M059J (cell line): ENCODE data around the gene TXNDC11. TPM values are rescaled to one million over a fixed set of nuclear protein-coding genes. Genes with fewer than 3 reads are reported as not detected.

Source experiments
- DNase-seq: peaks from one replicate; pipeline ENCODE4 v3.0.0-alpha.2; 2012; ENCODE audit warnings: low read depth
- total RNA-seq: library from RNA; depleted of rRNA; stranded (reverse); fragments of >200 nt; shearing (Covaris generic); gene quantifications from 2 replicates; pipeline ENCODE4 v1.2.3, GENCODE V29; 2014

Gene TXNDC11
- total RNA-seq, 1 experiment from 2014 or later, result 52.7 TPM

DNA sequence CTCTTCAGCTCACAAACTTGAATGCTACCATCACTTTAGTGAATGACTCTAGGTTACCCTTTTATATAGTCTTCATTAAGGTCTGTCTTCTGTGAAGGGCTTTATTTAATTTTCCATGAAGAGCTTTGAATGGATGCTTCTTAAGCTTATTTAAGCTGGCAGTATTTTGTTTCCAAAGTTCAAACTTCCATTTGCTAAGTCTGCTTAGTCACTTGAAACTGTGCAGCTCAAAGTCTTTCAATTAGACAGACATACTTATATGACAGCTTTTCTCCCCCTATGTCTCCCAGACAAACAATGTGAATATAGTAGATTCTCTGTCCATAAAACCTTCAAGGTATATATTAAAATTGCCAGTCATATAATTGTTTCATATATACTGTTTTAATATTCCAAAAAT is 23.5 kb downstream of the TXNDC11 start:
- no peak for DNase-seq

DNA sequence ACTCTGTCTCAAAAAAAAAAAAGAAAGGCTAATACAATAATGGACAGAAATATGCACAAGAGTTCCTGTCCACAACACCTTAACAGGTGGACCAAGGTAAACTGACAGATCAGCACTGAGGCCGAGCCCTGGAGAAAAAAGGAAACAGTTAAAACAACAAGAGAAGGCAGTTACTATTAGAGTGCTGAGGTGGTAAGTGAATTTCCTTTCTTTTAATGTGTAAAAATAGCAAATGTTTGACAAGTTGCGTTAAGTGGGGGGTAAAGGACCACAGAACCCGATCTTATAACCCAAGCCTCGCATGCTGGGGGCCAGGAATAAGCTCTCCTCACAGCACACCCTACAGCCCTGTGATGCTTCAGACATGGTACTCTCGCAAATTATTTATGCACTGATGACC is 24.8 kb downstream of the TXNDC11 start:
- DNase-seq, result no peak

DNA sequence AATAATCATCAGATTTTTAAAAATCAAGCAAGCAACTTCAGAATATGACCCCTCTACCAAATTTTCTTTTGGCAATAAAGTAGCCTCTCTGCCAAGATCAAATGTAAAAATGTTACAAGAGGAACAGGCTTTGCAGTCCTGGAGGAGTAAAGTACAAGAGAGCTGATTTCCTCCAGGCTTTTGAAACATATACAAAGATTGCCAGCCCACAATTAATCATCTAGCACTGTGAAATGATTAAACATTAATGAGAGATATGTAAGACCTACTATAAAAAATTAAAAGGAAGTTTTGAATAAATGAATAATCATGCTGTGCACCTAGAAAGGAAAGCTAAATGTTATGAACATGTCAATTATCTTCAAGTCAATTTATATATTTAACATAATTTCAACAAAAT is 26.3 kb downstream of the TXNDC11 start:
- DNase-seq, result no peak

DNA sequence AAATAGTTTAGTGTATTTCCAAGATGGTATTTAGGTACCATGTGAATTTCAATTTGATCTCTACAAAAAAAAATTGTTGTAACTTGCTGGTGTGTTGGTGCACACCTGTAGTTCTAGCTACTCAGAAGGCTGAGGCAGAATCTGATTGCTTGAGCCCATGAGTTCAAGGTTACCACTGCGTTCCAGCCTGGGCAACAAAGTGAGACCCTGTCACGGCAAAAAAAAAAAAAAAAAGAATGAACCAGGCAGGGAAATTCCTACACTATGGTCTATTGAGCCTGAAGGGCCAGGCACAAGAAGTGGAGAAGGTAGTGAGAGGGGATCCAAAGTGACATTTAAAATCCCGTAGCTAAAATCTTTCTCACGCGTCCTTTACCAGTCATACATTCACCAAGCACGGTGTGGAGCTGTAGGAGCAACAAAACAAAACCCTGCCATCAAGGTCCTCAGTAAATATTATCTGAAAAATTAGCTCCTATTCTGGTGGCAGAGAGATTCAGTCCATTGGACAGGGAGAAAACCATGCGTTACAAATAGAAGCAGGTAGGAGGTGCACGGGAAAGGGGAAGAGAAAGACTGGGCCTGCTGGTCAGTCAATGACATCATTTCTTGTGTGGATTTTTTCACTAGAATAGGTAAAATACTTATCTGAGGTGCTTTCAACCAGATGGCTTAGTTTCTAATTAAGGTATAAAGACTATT is 27.3 kb downstream of the TXNDC11 start:
- no peak for DNase-seq

DNA sequence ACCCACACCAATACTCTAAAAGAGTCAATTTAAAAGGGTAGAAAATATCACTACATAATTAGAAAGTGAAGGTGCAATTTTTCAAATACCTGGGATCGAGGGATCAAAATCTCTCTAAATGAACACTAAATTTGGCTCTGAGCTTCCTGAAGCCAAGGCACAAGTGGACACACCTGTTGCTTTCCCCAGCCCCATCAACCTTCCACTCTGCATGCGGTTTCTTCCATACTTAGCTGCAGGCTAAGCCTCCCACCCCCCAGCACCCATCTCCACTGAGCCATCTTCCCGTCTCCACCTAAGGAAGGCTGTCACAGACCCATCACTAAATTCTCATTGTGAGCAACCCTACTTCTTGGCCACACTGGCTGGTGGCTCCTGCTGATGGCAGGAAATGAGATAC is 30.5 kb downstream of the TXNDC11 start:
- DNase-seq, result no peak

DNA sequence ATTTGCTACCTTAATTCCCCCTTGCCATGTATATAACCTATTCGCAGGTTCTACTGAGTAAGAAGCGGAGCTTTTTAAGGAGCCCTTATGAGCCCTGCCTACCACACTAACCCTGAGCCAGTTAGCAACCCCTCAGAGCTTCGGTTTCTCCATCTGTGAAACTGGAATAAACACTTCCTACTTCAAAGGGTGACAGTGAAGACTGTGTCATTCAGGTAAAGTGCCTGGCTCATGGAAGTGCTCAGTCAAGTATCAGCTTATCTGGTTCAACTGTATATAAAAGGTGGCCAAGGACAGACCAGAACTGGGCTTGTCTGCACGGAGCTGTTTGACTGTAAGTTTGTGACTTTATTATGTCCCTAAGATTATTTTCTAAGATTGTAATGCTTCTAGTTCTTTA is 31.0 kb downstream of the TXNDC11 start:
- DNase-seq, result no peak

DNA sequence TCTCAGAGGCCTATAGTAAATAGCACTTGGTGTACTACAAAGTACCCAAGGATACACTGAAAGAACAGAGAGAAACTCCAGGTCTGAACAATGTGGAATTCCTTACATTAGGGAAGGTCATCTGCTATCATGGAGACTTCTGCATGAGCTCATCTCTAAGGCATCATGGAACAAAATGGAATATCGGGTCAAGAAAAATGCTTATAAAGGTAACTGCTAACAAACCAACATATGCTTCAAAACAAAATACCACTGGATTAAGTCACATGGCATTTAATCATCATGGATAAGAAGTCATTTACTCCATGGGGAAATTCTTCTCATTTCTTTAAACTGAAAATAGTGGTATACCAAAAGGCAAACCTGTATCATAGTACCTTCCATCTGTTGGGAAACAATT is 34.2 kb downstream of the TXNDC11 start:
- no peak for DNase-seq

DNA sequence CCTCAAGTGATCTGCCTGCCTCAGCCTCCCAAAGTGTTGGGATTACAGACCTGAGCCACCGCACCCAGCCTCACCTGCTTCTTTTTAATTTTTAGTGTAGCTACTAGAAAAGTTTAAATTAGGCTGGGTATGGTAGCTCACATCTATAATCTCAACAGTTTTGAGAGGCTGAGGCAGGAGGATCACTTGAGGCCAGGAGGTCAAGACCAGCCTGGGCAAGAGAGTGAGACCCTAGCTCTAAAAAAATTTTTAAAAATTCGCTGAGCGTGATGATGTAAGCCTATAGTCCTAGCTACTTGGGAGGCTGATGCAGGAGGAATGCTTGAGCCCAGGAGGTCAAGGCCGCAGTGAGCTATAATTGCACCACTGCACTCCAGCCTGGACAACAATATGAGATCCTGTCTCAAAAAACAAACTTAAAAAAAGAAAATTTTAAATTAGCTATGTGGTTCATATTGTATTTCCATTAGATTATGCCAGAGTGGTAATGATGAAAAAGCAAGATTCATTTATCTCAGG is 34.9 kb downstream of the TXNDC11 start:
- no peak for DNase-seq

DNA sequence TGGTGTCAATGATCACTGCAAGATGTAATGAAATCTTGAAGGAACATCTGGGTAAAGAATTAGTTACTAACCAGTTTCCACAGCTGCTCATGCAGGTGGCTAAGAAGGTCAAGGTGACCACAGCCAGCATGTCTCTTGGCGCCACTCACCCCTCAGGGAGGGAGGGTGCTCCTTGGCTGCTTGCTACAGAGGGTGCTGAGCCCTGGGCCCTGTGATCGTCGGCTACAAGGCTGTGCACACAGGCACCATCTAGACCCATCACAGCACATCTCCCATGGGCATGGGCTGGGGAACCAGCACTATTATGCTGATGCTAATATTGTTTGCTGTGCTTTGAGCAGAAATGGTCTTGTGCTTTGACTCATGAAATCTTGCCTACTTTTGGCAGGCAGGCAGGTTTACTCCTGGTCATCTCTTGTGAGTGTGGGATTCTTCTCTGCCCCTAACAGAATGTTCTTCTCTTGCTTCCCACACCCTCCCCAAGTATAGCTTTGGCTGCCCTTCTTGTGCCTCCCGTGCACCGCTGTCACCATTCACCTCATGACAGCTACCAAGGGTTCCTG is 36.4 kb downstream of the TXNDC11 start:
- DNase-seq, result no peak

DNA sequence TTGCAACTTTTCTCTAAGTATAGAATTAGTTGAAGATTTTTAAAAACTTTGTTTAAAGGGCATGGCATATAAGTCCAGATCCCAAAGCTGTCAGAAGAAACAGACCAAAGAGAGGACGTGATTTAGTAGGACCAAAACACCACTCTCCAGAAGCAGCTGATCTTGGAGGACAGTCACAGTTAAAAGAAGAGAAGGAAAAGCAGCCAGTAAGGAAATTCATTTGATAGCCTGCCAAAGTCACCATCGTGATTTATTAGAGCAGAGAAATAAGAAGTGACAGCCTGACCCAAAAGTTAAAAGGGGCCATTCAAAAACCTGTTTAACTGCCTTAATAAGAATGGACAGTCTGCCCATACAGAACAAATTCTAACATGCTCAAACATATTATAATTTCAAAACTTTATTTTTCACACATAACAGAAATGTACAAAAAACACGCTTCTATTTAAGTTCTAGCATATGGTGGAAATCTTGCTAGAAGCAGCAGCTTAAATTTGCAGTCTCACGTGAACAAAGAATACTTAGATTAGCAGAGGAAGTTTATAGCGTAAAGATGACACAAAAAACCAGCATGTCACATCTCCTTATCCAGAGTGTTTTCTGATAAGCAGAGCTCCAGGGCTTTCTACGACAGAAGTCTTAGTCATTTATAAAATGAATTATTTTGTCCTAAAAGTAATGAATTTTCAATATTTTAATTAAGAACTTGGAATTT is 37.2 kb downstream of the TXNDC11 start:
- DNase-seq, result no peak

DNA sequence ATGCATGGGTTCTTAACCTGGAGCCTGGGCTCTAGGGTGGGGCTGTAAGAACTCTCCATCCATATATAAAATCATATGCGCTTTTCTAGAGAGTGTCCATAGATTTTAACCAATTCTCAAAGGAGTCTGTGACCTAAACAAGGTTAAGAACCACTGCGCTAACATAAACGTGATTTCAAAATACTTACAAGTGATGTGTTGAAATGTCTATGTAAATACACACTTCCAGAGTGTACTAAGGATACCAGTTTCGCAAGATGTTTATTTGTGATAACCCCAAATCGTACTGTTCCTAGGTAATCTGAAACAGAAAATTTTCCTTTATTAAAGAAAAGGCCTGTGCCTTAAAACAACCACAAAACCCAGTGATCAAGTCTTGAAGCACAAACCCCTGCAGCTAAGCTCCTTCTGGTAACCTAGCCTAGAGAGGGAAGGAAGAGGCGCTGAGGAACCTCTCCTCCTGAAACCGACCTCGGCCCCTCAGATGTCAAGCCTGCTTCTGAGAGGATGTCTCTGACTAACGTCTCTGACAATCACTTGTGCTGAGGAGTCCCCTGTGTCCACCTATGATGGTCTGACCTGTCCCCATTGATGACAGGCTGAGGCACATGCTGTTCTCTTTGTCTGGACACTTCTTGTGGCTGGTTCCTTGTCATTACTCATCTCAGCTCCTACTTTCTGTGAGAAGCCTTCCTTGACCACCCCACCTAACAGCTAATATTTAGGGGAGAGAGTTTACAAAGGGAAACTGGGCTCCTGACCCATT is 42.2 kb downstream of the TXNDC11 start:
- no peak for DNase-seq

DNA sequence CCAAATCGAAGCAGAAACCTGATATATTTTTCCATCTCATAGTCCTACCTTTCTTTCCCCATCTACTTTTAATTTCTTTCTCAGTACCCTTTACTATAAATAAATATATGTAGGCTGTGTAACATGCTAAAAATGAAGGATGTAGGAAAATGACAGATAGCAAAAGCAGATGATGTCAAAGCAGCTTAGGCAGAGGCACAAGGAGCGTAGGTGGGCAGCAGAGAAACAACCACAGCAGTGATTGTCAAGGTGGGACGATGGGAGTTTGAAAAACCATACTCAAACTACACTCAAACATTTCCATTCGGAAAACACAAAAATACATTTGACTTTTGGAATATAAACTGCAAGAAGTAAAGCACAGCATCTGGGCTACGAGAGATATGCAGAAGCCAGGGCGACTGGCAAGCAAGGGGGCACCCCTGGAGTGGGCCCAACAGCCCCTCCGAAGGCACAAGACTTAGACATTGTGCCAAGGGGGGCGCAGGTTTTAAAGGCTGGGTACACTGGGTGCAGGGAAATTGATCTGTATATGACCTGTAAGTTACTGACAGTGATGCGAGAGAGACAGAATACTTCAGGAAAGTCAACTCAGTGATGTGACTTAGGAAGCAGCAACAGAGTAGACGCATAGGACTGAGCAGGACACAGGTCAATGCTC is 43.3 kb downstream of the TXNDC11 start:
- DNase-seq, result no peak

DNA sequence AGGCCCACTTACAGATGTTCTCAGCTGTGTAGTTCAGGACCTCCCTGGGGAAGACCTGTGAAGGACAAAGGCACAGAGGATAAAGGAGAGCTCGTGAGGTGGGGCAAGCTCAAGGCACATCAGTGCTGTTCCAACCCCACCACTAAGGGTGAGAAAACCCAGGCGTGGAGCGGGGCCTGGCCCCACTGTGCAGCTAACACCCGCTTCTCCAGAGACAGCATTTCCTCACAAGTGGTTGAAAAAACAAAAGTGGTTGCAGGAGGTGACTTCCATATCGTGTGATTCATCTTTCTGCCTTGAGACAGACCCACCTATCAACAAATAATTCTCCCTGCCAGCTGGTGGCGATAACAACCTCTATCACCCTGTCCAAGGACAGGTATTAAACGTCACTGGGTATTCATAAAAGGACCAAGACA is 44.4 kb downstream of the TXNDC11 start:
- DNase-seq, result peak; percentile 17

DNA sequence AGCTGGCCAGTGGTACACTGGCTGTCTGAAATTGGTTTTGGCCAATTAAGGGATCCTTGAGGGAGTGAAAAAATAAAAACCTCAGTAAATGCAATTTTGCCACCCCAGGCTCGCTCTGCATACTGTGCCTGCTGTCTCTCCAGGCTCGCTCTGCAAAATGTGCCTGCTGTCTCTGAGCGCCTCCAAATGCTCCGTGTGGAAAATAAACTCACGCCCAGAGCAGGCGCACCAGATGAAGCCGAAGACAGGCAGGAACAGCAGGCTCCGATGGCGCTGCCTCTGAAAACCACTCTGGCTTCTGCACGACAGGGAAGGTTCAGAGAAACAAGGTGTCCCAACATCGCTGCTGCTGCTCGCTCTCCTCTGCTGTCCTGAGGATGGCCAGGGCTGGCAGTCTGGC is 45.3 kb downstream of the TXNDC11 start:
- DNase-seq, result no peak

DNA sequence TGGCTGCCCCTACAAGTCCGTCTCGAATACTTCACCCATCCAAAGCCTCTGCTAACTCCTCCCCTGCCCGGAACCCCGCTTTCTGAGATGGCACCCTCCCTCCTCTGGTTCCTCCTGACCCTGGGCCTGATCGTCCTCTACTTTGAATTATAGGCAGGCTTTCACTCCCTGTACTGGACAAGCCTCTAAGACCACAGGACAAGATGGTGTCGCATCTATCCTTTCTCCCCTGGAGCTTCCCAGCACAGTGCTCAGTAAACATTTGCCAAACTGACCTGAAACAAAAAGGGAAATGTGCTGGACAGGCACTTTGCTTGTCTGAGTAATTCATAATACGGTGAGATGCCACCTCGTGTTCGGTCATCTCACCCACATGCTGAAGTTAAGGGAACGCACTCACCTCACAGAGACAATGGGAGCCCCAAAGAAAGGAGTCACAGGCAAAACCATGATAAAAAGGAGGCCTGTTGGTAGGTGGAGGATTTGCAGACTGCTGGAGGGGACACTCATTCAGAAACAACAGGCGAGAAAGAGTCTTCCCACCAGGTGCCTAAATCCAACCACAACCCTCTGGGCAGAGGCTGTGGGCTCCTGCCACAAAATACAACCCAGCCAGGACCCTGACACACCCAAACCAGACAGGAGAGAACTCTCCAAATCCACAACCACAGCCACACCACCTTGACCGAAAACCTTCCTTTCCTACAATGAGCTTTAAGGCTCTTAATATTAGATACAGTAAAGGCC is 46.2 kb downstream of the TXNDC11 start:
- no peak for DNase-seq

DNA sequence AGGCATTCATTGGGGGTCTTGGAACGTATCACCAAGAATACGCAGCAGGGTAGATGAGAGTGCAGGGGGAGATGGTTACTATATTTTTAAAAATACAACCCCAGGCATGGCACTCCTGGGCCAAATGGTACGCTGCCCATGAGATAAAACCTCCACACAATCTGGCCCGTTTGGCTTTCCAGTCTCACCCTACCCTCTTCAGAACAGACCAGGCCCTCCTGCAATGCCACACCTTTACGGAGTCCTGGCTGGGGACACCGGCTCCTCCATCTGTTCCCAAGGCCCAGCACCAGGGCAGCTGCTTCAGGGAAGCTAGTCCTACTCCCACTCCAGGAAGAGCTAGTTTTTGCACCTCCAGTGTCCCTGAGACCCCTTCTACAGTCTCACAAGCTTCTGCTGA is 50.0 kb downstream of the TXNDC11 start:
- DNase-seq, result no peak

DNA sequence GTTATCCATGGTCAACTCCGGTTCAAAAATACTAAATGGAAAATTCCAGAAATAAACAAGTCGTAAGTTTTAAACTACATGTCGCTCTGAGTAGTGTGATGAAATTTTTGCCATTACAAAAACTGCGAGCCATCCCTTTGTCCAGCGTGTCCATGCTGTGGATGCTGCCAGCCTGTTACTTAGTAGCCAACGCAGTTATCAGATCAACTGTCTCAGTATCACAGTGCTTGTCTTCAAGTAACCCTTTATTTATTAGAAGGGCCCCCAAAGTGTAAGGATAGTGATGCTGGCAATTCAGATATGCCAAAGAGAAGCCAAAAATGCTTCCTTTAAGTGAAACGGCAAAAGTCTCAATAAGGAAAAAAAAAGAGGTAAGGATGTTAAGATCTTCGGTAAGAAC is 50.5 kb downstream of the TXNDC11 start:
- no peak for DNase-seq

DNA sequence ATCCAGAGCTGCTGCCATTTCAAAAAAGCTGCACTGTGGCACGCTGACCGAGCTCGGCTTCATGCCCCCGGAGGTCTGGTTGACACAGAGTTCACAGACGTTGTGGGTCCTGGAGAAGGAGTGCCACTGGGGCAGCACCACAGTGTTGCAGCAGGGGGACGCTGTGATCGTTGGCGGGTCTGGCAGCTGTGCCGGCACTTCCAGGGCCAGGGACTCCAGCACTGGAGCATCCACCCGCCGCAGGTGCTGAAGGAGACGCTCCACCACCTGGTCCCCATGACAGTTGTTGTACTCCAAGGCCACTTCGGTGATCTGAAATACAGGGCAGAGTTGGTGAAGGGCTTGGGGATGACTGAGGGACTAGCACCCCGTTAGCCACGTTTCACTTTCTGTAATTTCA is 50.9 kb downstream of the TXNDC11 start:
- no peak for DNase-seq

DNA sequence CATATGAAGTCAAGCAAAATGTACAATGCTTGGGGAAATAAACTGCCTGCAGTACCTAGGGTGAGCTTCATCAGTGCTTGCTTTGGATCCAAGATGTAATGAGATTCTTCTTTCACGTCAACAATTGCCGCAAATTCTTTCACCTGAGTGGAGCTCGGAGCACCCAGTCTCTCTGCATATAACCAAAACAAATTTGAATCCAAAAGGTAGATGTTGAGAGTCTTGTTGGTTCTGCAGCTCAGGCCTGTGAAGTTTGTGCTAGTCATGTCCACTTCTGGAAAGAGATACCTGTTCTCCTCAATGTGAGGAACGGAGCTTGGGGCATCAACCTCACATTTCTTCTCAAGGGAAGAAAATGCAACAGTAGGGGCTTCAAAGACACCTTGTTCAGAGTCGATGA is 51.4 kb downstream of the TXNDC11 start:
- no peak for DNase-seq

DNA sequence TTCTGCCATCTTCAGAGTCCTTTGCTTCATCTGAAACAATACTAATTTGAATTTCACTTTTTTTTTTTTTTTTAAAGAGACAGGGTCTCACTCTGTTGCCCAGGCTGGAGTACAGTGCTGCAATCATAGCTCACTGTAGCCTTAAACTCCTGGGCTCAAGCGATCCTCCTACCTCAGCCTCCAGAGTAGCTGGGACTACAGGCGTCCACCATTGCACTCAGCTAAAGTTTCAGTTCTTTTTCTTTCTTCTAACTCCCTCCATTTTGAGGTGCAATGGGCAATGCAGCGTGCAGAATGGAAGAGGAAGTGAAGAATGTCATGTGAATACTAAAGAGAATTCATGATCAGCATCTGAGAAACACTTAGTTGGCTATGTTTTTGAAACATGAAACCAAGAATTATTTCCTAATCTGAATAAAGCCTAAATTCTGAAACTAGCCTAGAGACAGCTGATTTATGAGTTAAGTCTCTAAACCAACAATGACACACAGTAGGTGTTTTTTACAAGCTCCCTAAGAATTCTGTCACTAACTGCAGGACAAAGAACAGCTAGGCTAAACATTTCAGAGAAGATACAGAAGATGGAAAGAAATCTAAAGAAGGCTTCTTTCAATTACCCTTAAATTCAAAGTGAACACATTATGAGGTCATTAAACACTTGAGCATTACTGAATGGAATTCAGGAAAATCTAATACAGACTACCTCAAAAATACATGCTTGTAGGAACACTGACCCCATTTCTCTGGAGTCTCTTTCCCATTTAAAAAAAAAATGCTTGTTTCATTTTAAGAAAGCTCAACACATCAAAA is 53.4 kb downstream of the TXNDC11 start:
- DNase-seq, result no peak
